ENCODE data around the gene MRPL58. TPM values are rescaled to one million over a fixed set of nuclear protein-coding genes. Genes with fewer than 3 reads are reported as not detected.
"Not testable (repeated sequence)": the region's sequence is repeated elsewhere in the genome, so short reads cannot be mapped to it uniquely, and the experiment has no call there.

The MRPL58 gene
- total RNA-seq, 1 donor from 2014 or later: 33.6 TPM

DNA sequence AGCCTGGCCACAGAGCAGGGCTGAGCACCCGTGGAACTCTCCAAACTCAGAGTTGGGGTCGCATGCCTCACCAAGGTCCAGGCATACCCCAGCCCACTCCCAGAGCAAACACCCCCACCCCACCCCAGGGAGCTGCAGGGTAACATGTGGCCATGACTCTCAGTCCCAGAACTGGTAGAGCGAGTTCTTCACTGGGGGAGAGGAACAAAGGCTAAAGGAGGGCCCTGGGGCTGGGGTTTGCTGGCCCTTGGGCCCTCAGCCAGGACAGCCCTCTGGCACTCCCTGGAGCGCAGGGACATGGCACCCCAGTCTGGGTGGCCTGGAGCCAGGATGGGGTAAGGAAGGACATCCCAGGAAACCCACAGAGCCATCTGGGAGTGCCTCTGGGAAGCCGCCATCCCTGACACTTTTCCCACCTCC lies 44.1 kb upstream of the MRPL58 start:
- DNase-seq (ENCODE audit: extremely low spot score in 2 of 2): no peak

GRCh38 chr17:74969501-74969900 lies 43.0 kb upstream of the MRPL58 start:
- intact Hi-C loops (cut with DNase I): loop anchor here (10.0 kb wide), 2 partner anchors 65 to 145 kb away; no protein-coding TSS in a partner anchor
- H3K4me1 ChIP-seq: peaks cover 29% of the 10 kb centered on the region
- H3K27me3 ChIP-seq; H3K9me3 ChIP-seq; DNase-seq (ENCODE audit: extremely low spot score in 2 of 2); H3K4me3 ChIP-seq; H3K27ac ChIP-seq; H3K36me3 ChIP-seq: not testable (repeated sequence)

More for the DNA sequence above, 44.1 kb upstream of the MRPL58 start:
- TF ChIP-seq POLR2A (IDR thresholded peaks at IDR 0.05): no peak
- H3K36me3 ChIP-seq: no peaks in the 10 kb centered on the region
- no peak overlapping the region for H3K4me3 ChIP-seq
- peaks cover 29% of the 10 kb centered on the region for H3K4me1 ChIP-seq
- intact Hi-C loops (cut with DNase I): loop anchor here (10.0 kb wide), 2 partner anchors 66 to 146 kb away; no protein-coding TSS in a partner anchor
- H3K27me3 ChIP-seq: no peaks in the 10 kb centered on the region
- H3K9me3 ChIP-seq: no peaks in the 10 kb centered on the region
- no peak overlapping the region for H3K27ac ChIP-seq

- no peaks in the 10 kb centered on the region for H3K9me3 ChIP-seq
- intact Hi-C loops (cut with DNase I): no loop called here
- no peaks in the 10 kb centered on the region for H3K36me3 ChIP-seq
- peaks cover 29% of the 10 kb centered on the region for H3K4me1 ChIP-seq
- H3K27ac ChIP-seq: no peak overlapping the region
- no peak overlapping the region for H3K4me3 ChIP-seq
- no peaks in the 10 kb centered on the region for H3K27me3 ChIP-seq
- TF ChIP-seq POLR2AphosphoS5 (IDR thresholded peaks at IDR 0.05; ENCODE audit: insufficient read depth in 1 of 2, low read depth in 1 of 2): no peak
- TF ChIP-seq, protein P1, sequence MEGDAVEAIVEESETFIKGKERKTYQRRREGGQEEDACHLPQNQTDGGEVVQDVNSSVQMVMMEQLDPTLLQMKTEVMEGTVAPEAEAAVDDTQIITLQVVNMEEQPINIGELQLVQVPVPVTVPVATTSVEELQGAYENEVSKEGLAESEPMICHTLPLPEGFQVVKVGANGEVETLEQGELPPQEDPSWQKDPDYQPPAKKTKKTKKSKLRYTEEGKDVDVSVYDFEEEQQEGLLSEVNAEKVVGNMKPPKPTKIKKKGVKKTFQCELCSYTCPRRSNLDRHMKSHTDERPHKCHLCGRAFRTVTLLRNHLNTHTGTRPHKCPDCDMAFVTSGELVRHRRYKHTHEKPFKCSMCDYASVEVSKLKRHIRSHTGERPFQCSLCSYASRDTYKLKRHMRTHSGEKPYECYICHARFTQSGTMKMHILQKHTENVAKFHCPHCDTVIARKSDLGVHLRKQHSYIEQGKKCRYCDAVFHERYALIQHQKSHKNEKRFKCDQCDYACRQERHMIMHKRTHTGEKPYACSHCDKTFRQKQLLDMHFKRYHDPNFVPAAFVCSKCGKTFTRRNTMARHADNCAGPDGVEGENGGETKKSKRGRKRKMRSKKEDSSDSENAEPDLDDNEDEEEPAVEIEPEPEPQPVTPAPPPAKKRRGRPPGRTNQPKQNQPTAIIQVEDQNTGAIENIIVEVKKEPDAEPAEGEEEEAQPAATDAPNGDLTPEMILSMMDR (IDR thresholded peaks at IDR 0.05): no peak
- no peak for TF ChIP-seq POLR2A (IDR thresholded peaks at IDR 0.05)
- no peak for DNase-seq (ENCODE audit: extremely low spot score in 2 of 2)
Measured at GRCh38 chr17:74970395-74970794, 42.1 kb upstream of the MRPL58 start.

GRCh38 chr17:74971069-74971841 lies 41.2 kb upstream of the MRPL58 start:
- TF ChIP-seq POLR2AphosphoS5 (IDR thresholded peaks at IDR 0.05; ENCODE audit: insufficient read depth in 1 of 2, low read depth in 1 of 2): no peak
- TF ChIP-seq, protein P1 (IDR thresholded peaks at IDR 0.05): no peak
- TF ChIP-seq POLR2A (IDR thresholded peaks at IDR 0.05): no peak
- intact Hi-C loops (cut with DNase I): no loop called here
- DNase-seq (ENCODE audit: extremely low spot score in 2 of 2): peak in 1 of 2 donors; percentile 60
- no peak overlapping the region for H3K27ac ChIP-seq
- H3K4me3 ChIP-seq: peak overlapping the region; percentile 47 to 74
- peaks cover 29% of the 10 kb centered on the region for H3K4me1 ChIP-seq
- no peaks in the 10 kb centered on the region for H3K36me3 ChIP-seq
- no peaks in the 10 kb centered on the region for H3K27me3 ChIP-seq
- H3K9me3 ChIP-seq: no peaks in the 10 kb centered on the region

- intact Hi-C loops (cut with DNase I): no loop called here
- Histone ChIP-seq H3K4me1 (peaks cover 29% of the 10 kb centered on the region), H3K36me3 (no peaks in the 10 kb centered on the region), H3K9me3 (no peaks in the 10 kb centered on the region), H3K4me3 (peak overlapping the region; percentile 47 to 74), H3K27ac (no peak overlapping the region), H3K27me3 (no peaks in the 10 kb centered on the region)
- no peak for TF ChIP-seq POLR2AphosphoS5 (IDR thresholded peaks at IDR 0.05; ENCODE audit: insufficient read depth in 1 of 2, low read depth in 1 of 2)
- no peak for DNase-seq (ENCODE audit: extremely low spot score in 2 of 2)
Measured at GRCh38 chr17:74971842-74972106, 40.7 kb upstream of the MRPL58 start.

DNA sequence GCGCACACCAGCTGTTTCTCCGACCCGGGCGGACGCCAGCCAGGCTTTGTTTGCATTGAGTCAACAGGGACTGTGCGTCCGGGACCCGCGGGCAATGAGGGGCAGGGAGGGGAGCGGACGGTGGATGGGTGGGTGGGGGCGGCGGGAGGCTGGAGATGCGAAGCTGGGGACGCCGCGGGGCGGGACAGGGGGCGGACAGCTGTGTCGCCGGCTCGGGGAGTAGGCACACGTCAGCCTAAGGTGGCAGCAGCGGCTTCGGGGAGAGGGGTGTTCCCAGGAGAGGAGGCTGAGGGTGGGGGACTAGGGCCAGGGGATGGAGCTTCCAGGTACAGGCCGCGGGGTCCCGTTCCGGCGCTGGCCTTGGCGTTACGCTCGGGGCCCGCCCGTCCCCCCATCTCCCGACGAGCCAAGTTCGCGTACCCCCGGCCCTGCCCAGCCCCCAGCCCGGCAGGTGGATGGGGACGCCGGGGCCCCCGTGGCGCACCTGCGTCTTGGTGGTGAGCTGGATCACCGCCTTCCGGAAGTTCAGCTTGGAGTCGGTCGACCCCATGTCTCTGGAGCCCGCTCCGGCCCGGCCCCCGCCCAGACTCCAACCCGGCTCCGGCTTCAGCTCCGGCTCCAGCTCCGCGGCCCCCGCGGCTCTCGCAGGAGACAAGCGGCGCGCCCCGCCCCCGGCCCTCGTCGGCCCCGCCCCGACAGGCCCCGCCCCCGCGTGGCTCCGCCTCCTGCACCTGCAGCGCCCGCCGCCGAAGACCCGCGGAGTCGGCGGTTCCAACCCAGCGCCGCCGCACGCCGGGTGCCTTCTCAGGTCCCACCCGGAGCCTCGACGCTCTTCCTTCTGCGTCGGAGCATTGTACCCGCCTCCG lies 40.1 kb upstream of the MRPL58 start, which contains the start of gene HID1:
Gene HID1, minus strand, starts transcription at position 653 of the 866 bp plus-strand sequence. Its CDS starts 103 bp downstream, at position 550.
- intact Hi-C loops (cut with DNase I): no loop called here
- Histone ChIP-seq H3K4me3 (peak within 1 kb of the TSS; percentile 47 to 74), H3K27me3 (no peaks in the 10 kb centered on the region), H3K9me3 (no peaks in the 10 kb centered on the region), H3K36me3 (no peaks in the 10 kb centered on the region), H3K27ac (no peak within 1 kb of the TSS), H3K4me1 (peaks cover 29% of the 10 kb centered on the region)
- TF ChIP-seq, protein P1 (IDR thresholded peaks at IDR 0.05): no peak
- TF ChIP-seq POLR2AphosphoS5 (IDR thresholded peaks at IDR 0.05; ENCODE audit: insufficient read depth in 1 of 2, low read depth in 1 of 2) (no peak), POLR2A (IDR thresholded peaks at IDR 0.05) (no peak)
- DNase-seq (ENCODE audit: extremely low spot score in 2 of 2): peak in 1 of 2 donors; percentile 54
